Skeletal muscle satellite cell (primary cell): Measurements from ENCODE around the gene PCSK7. TPM values are rescaled to one million over a fixed set of nuclear protein-coding genes. Genes with fewer than 3 reads are reported as not detected.

Experiments used
- H3K27me3 ChIP-seq: 2 replicates; pipeline ENCODE4 v1.7.0; 2013; ENCODE audit warnings: low read length; ENCODE audit not compliant: control insufficient read depth, insufficient read depth
- H3K36me3 ChIP-seq: 2 replicates; pipeline ENCODE4 v1.7.0; 2013; ENCODE audit warnings: mild to moderate bottlenecking, control low read depth, low read length; ENCODE audit not compliant: insufficient read depth
- H3K4me1 ChIP-seq: 2 replicates; pipeline ENCODE4 v1.7.0; 2013; ENCODE audit warnings: low read length; ENCODE audit not compliant: control insufficient read depth, insufficient read depth
- H3K4me2 ChIP-seq: 2 replicates; pipeline ENCODE4 v1.7.0; 2013; ENCODE audit warnings: mild to moderate bottlenecking, low read length
- H3K4me3 ChIP-seq: 2 replicates; pipeline ENCODE4 v1.7.0; 2013; ENCODE audit warnings: low read length
- H3K9ac ChIP-seq: 2 replicates; pipeline ENCODE4 v1.7.0; 2013; ENCODE audit warnings: mild to moderate bottlenecking, low read depth, low read length, moderate library complexity
- H3K9me3 ChIP-seq: replicated peaks from 2 replicates; pipeline ENCODE4 v1.7.0; 2013; ENCODE audit warnings: mild to moderate bottlenecking, control low read depth, low read length
- small RNA-seq: library from RNA; depleted of rRNA; stranded (forward); fragments of <200 nt; gene quantifications from one replicate; pipeline ENCODE3, GENCODE V24; 2012

Gene PCSK7

DNA sequence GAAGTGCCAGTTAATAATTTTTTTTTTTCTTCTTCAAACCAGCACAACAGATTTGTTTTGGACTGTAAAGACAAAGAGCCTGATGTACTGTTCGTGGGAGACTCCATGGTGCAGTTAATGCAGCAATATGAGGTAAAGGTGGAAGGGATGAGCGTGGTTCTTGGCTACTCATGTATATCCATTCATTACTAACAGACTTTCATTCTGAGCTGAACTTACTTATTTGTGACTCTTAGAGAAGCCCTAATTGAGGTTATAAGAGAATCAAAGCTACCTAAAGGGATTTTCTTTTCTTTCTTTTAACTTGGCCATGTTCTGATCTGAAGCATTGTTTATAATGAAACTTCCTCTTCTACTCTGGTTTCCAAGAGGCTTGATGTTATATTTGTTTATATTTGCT lies 72.0 kb downstream of the PCSK7 start:
- Histone ChIP-seq H3K4me3 (no peak overlapping the region), H3K27me3 (no peaks in the 10 kb centered on the region), H3K9ac (no peak overlapping the region), H3K9me3 (no peaks in the 10 kb centered on the region), H3K4me2 (no peak overlapping the region), H3K36me3 (peaks cover 76% of the 10 kb centered on the region), H3K4me1 (no peaks in the 10 kb centered on the region)

DNA sequence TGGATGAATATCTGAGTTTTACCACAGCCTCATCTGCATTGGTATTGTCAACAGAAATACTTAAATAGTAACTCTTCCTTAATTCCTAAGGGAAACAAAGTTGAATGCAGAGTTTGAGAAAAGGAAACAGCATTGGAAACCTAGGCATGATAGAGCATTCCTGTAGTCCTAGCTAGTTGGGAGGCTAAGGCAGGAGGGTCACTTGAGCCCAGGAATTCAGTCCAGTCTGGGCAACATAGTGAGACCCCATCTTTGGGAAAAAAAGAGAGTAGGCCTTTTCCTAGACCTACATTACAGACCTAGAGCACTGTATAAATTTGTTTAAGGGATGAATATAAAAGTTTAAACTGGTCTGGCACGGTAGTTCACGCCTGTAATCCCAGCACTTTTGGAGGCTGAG lies 74.4 kb downstream of the PCSK7 start:
- no peaks in the 10 kb centered on the region for H3K9me3 ChIP-seq
- peaks cover 75% of the 10 kb centered on the region for H3K36me3 ChIP-seq
- no peak overlapping the region for H3K4me2 ChIP-seq
- no peaks in the 10 kb centered on the region for H3K4me1 ChIP-seq
- H3K27me3 ChIP-seq, result no peaks in the 10 kb centered on the region
- no peak overlapping the region for H3K9ac ChIP-seq
- no peak overlapping the region for H3K4me3 ChIP-seq

DNA sequence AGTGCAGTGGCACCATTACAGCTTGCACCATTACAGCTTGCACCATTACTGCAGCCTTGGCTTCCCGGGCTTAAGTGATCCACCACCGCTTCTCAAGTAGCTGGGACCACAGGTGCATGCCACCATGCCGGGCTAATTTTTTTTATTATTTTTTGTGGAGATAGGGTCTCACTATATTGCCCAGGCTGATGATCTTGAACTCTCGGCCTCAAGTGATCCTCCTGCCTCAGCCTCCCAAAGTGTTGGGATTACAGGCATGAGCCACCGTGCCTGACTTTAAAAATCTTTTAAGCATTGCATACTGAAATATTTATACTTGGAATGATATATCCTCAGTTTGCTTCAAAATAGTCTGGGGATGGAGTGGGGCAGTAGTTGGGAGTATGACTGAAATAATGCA lies 77.4 kb downstream of the PCSK7 start:
- Histone ChIP-seq H3K4me2 (no peak overlapping the region), H3K27me3 (no peaks in the 10 kb centered on the region), H3K9ac (no peak overlapping the region), H3K36me3 (peaks cover 51% of the 10 kb centered on the region), H3K4me3 (no peak overlapping the region), H3K9me3 (no peaks in the 10 kb centered on the region), H3K4me1 (no peaks in the 10 kb centered on the region)

Small RNAs within 50 kb of the gene (small RNA-seq; reads per million reads assigned to genes)
- gene RF00564, result not detected
